Posterior cingulate gyrus (tissue), 11 donors: ENCODE data around the gene TMPRSS3.

Experiments
- DNase-seq, 10 donors: peaks; one replicate each; pipeline versions ENCODE4 v3.0.0 to v3.0.0-alpha.2; 2020 to 2021; ENCODE audit warnings: mixed read lengths in 3 of 10
- intact Hi-C: fragments of 100-400 bp; cut with DNase I; formaldehyde crosslinking; loops from one replicate; pipeline ENCODE4 v1.15.1; 2023

The TMPRSS3 gene

GRCh38 chr21:42429856-42430255 lies 34.0 kb upstream of the TMPRSS3 start:
- intact Hi-C loops: no loop called here
- DNase-seq: no peak

- intact Hi-C loops: no loop called here
- DNase-seq: no peak
Observed at GRCh38 chr21:42429021-42429420, 33.2 kb upstream of the TMPRSS3 start.

GRCh38 chr21:42427809-42428419 lies 32.1 kb upstream of the TMPRSS3 start:
- no peak for DNase-seq

GRCh38 chr21:42426876-42427480 lies 31.1 kb upstream of the TMPRSS3 start:
- DNase-seq: peak in 2 of 10 donors; percentile 34 to 50
- intact Hi-C loops: no loop called here

More at GRCh38 chr21:42427809-42428419, 32.1 kb upstream of the TMPRSS3 start:
- intact Hi-C loops: no loop called here

GRCh38 chr21:42426424-42426823 lies 30.6 kb upstream of the TMPRSS3 start:
- intact Hi-C loops: no loop called here
- DNase-seq: peak in 1 of 10 donors; percentile 49

- intact Hi-C loops: no loop called here
- no peak for DNase-seq
Observed at GRCh38 chr21:42425591-42425990, 29.7 kb upstream of the TMPRSS3 start.

- DNase-seq: no peak
- intact Hi-C loops: no loop called here
Observed at GRCh38 chr21:42424914-42425541, 29.2 kb upstream of the TMPRSS3 start.

- intact Hi-C loops: no loop called here
- DNase-seq: no peak
Observed at GRCh38 chr21:42423685-42424084, 27.8 kb upstream of the TMPRSS3 start.

- DNase-seq: no peak
- intact Hi-C loops: no loop called here
Observed at GRCh38 chr21:42423197-42423675, 27.4 kb upstream of the TMPRSS3 start.

- intact Hi-C loops: no loop called here
- no peak for DNase-seq
Observed at GRCh38 chr21:42421018-42421793, 25.4 kb upstream of the TMPRSS3 start.

- intact Hi-C loops: no loop called here
- no peak for DNase-seq
Observed at GRCh38 chr21:42419845-42420244, 24.0 kb upstream of the TMPRSS3 start.

GRCh38 chr21:42418886-42419285 lies 23.0 kb upstream of the TMPRSS3 start:
- intact Hi-C loops: no loop called here
- DNase-seq: no peak

- no peak for DNase-seq
- intact Hi-C loops: no loop called here
Observed at GRCh38 chr21:42417533-42417932, 21.7 kb upstream of the TMPRSS3 start.

GRCh38 chr21:42414928-42415769 lies 19.3 kb upstream of the TMPRSS3 start:
- intact Hi-C loops: no loop called here
- peak in 8 of 10 donors; percentile 24 to 92 (median 46) for DNase-seq

- no peak for DNase-seq
- intact Hi-C loops: no loop called here
Observed at GRCh38 chr21:42414553-42414927, 18.7 kb upstream of the TMPRSS3 start.

GRCh38 chr21:42414066-42414465 lies 18.2 kb upstream of the TMPRSS3 start:
- DNase-seq: no peak
- intact Hi-C loops: no loop called here

- intact Hi-C loops: no loop called here
Observed at GRCh38 chr21:42413500-42413899, 17.6 kb upstream of the TMPRSS3 start.

GRCh38 chr21:42413093-42413492 lies 17.2 kb upstream of the TMPRSS3 start:
- DNase-seq: no peak
- intact Hi-C loops: no loop called here

More at GRCh38 chr21:42413500-42413899, 17.6 kb upstream of the TMPRSS3 start:
- no peak for DNase-seq

GRCh38 chr21:42412636-42412933 lies 16.7 kb upstream of the TMPRSS3 start:
- no peak for DNase-seq
- intact Hi-C loops: no loop called here

- intact Hi-C loops: no loop called here
- no peak for DNase-seq
Observed at GRCh38 chr21:42411891-42412635, 16.2 kb upstream of the TMPRSS3 start.
